Suprapubic skin (tissue), 4 donors: ENCODE results near the gene TPM2.

ENCODE experiments used
- CTCF ChIP-seq, 2 donors: fragments of 200-600 bp in 1 of 2; fragments of 450-650 bp in 1 of 2; sonication (generic) in 1 of 2; IDR thresholded peaks; one replicate each; pipeline ENCODE4 v1.5.1; 2016 to 2019; ENCODE audit warnings: antibody characterized with exemption in 2 of 2, mild to moderate bottlenecking in 1 of 2, moderate library complexity in 1 of 2
- EP300 ChIP-seq: sonication (generic); formaldehyde crosslinking; IDR thresholded peaks from one replicate; pipeline ENCODE4 v1.6.1; 2017; ENCODE audit warnings: antibody characterized with exemption
- POLR2A ChIP-seq, 2 donors: fragments of 450-650 bp; IDR thresholded peaks; one replicate each; pipeline ENCODE4 v1.6.1; 2017; ENCODE audit warnings: antibody characterized with exemption in 2 of 2, mild to moderate bottlenecking in 2 of 2, moderate library complexity in 2 of 2
- POLR2AphosphoS5 ChIP-seq, 3 donors: sonication (generic); formaldehyde crosslinking; IDR thresholded peaks; one replicate each; pipeline ENCODE4 v1.6.1; 2017; ENCODE audit warnings: antibody characterized with exemption in 3 of 3

GRCh38 chr9:35682051-35682450 is 7.7 kb downstream of the TPM2 start:
- TF ChIP-seq POLR2A (IDR thresholded peaks at IDR 0.05) (no peak), CTCF (IDR thresholded peaks at IDR 0.05) (no peak), POLR2AphosphoS5 (IDR thresholded peaks at IDR 0.05) (no peak), EP300 (no peak)
